SK-N-MC (cell line): ENCODE results near the gene ALG12.

Source experiments
- DNase-seq: peaks from one replicate; pipeline ENCODE4 v3.0.0-alpha.2; 2011; ENCODE audit warnings: low read depth, low spot score
- H3K27ac ChIP-seq: fragments of 200-600 bp; sonication (generic); 2 replicates; pipeline ENCODE4 v1.5.1; 2016; ENCODE audit warnings: mixed run types
- H3K36me3 ChIP-seq: fragments of 200-600 bp; sonication (generic); 2 replicates; pipeline ENCODE4 v1.6.1; 2017; ENCODE audit warnings: antibody characterized with exemption, low read length, mixed read lengths; ENCODE audit not compliant: insufficient read depth
- H3K4me3 ChIP-seq: fragments of 200-600 bp; sonication (generic); 2 replicates; pipeline ENCODE4 v1.5.1; 2016
- H3K9ac ChIP-seq: fragments of 200-600 bp; sonication (generic); 2 replicates; pipeline ENCODE4 v1.8.0; 2017; ENCODE audit warnings: mixed run types, mixed read lengths; ENCODE audit not compliant: insufficient read length
- H3K9me3 ChIP-seq: fragments of 200-600 bp; sonication (generic); 2 replicates; pipeline ENCODE4 v1.6.1; 2017; ENCODE audit warnings: low read depth, mild to moderate bottlenecking, antibody characterized with exemption, low read length, moderate library complexity, mixed read lengths
- EZH2 ChIP-seq: fragments of 200-600 bp; sonication (generic); IDR thresholded peaks from one replicate; pipeline ENCODE4 v1.6.1; 2017; ENCODE audit warnings: antibody characterized with exemption
- FOXP2 ChIP-seq: optimal IDR thresholded peaks from 2 replicates; pipeline ENCODE3; 2011; ENCODE audit warnings: mild to moderate bottlenecking, moderate library complexity; ENCODE audit not compliant: insufficient read depth; ENCODE audit errors: extremely low read length, control extremely low read depth
- POLR2AphosphoS5 ChIP-seq: IDR thresholded peaks from 2 replicates; pipeline ENCODE4 v1.6.1; 2012; ENCODE audit warnings: mild to moderate bottlenecking, low read depth, low read length, borderline replicate concordance

The ALG12 gene

GRCh38 chr22:49905465-49905864 lies 12.8 kb downstream of the ALG12 start:
- TF ChIP-seq FOXP2 (no peak), EZH2 (no peak), POLR2AphosphoS5 (no peak)
- no peak for DNase-seq
- Histone ChIP-seq H3K4me3 (no peak overlapping the region), H3K36me3 (peaks cover 31% of the 10 kb centered on the region), H3K9ac (no peak overlapping the region), H3K9me3 (no peaks in the 10 kb centered on the region), H3K27ac (no peak overlapping the region)

GRCh38 chr22:49904040-49904369 lies 14.2 kb downstream of the ALG12 start:
- no peak overlapping the region for H3K4me3 ChIP-seq
- no peak overlapping the region for H3K27ac ChIP-seq
- no peak overlapping the region for H3K9ac ChIP-seq
- peaks cover 31% of the 10 kb centered on the region for H3K36me3 ChIP-seq
- no peak for DNase-seq
- no peaks in the 10 kb centered on the region for H3K9me3 ChIP-seq
- TF ChIP-seq POLR2AphosphoS5: no peak
- TF ChIP-seq EZH2: no peak
- TF ChIP-seq FOXP2: no peak

- TF ChIP-seq POLR2AphosphoS5 (no peak), EZH2 (no peak), FOXP2 (no peak)
- Histone ChIP-seq H3K27ac (no peak overlapping the region), H3K9ac (no peak overlapping the region), H3K4me3 (no peak overlapping the region), H3K36me3 (peaks cover 31% of the 10 kb centered on the region), H3K9me3 (no peaks in the 10 kb centered on the region)
- DNase-seq: no peak
These were observed 14.8 kb downstream of the ALG12 start for GRCh38 chr22:49903322-49904039.

- Histone ChIP-seq H3K9ac (no peak overlapping the region), H3K4me3 (no peak overlapping the region), H3K27ac (no peak overlapping the region), H3K9me3 (no peaks in the 10 kb centered on the region), H3K36me3 (peaks cover 37% of the 10 kb centered on the region)
- TF ChIP-seq FOXP2: no peak
- no peak for DNase-seq
These were observed 16.8 kb downstream of the ALG12 start for GRCh38 chr22:49901457-49901856.

GRCh38 chr22:49900441-49901230 lies 17.6 kb downstream of the ALG12 start:
- no peak overlapping the region for H3K27ac ChIP-seq
- H3K9me3 ChIP-seq: no peaks in the 10 kb centered on the region
- no peak for DNase-seq
- peaks cover 37% of the 10 kb centered on the region for H3K36me3 ChIP-seq
- peak; percentile 19; the same call in 1 of the 2 replicates for TF ChIP-seq POLR2AphosphoS5
- no peak for TF ChIP-seq EZH2
- no peak overlapping the region for H3K4me3 ChIP-seq
- H3K9ac ChIP-seq: no peak overlapping the region

- H3K27ac ChIP-seq: no peak overlapping the region
- H3K9ac ChIP-seq: no peak overlapping the region
- H3K36me3 ChIP-seq: peaks cover 39% of the 10 kb centered on the region
- no peak overlapping the region for H3K4me3 ChIP-seq
- TF ChIP-seq POLR2AphosphoS5 (no peak), EZH2 (no peak), FOXP2 (no peak)
- no peak for DNase-seq
- no peaks in the 10 kb centered on the region for H3K9me3 ChIP-seq
These were observed 18.7 kb downstream of the ALG12 start for GRCh38 chr22:49899530-49899929.

GRCh38 chr22:49897015-49897684 lies 21.1 kb downstream of the ALG12 start:
- Histone ChIP-seq H3K4me3 (no peak overlapping the region), H3K9me3 (no peaks in the 10 kb centered on the region), H3K36me3 (peaks cover 28% of the 10 kb centered on the region; the same call in 1 of the 2 replicates), H3K27ac (no peak overlapping the region), H3K9ac (no peak overlapping the region)
- DNase-seq: no peak
- TF ChIP-seq FOXP2 (no peak), POLR2AphosphoS5 (no peak), EZH2 (no peak)

- Histone ChIP-seq H3K4me3 (no peak overlapping the region), H3K9ac (no peak overlapping the region), H3K9me3 (no peaks in the 10 kb centered on the region), H3K27ac (no peak overlapping the region), H3K36me3 (peaks cover 24% of the 10 kb centered on the region; the same call in 1 of the 2 replicates)
- no peak for TF ChIP-seq EZH2
- TF ChIP-seq POLR2AphosphoS5: no peak
- TF ChIP-seq FOXP2: no peak
- DNase-seq: no peak
These were observed 22.0 kb downstream of the ALG12 start for GRCh38 chr22:49896201-49896600.

- no peak overlapping the region for H3K4me3 ChIP-seq
- H3K9ac ChIP-seq: no peak overlapping the region
- H3K36me3 ChIP-seq: peaks cover 30% of the 10 kb centered on the region; the same call in 1 of the 2 replicates
- H3K27ac ChIP-seq: no peak overlapping the region
- TF ChIP-seq EZH2 (no peak), POLR2AphosphoS5 (no peak), FOXP2 (no peak)
- no peaks in the 10 kb centered on the region for H3K9me3 ChIP-seq
- DNase-seq: no peak
These were observed 23.8 kb downstream of the ALG12 start for GRCh38 chr22:49894322-49895054.
